ENCODE data around the gene EIF2D. TPM values are rescaled to one million over a fixed set of nuclear protein-coding genes. Genes with fewer than 3 reads are reported as not detected.

Gene EIF2D
- total and polyA plus RNA-seq, 9 of the 15 experiments (the other 6 are each of a cell fraction or from before 2014, with no cell fraction given), result 81.1 to 138 (median 93.9) TPM

GRCh38 chr1:206583707-206584648 is 28.3 kb downstream of the EIF2D start (continued):
- TF ChIP-seq, protein P1, sequence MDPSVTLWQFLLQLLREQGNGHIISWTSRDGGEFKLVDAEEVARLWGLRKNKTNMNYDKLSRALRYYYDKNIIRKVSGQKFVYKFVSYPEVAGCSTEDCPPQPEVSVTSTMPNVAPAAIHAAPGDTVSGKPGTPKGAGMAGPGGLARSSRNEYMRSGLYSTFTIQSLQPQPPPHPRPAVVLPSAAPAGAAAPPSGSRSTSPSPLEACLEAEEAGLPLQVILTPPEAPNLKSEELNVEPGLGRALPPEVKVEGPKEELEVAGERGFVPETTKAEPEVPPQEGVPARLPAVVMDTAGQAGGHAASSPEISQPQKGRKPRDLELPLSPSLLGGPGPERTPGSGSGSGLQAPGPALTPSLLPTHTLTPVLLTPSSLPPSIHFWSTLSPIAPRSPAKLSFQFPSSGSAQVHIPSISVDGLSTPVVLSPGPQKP (CRISPR knock-in tag; IDR thresholded peaks at IDR 0.05), result no peak
- peak; percentile 35; the same call in 1 of the 2 replicates for TF ChIP-seq MTA3 (IDR thresholded peaks at IDR 0.05; ENCODE audit: borderline replicate concordance)
- no peak for TF ChIP-seq ZNF77 (CRISPR knock-in tag; IDR thresholded peaks at IDR 0.05)
- no peak for TF ChIP-seq ZNF318 (IDR thresholded peaks at IDR 0.05; ENCODE audit: borderline replicate concordance in 1 of 2, low read depth in 1 of 2)
- no peak for TF ChIP-seq TOE1 (IDR thresholded peaks at IDR 0.05; ENCODE audit: borderline replicate concordance)
- no peak for TF ChIP-seq TOE1 (CRISPR knock-in tag; IDR thresholded peaks at IDR 0.05; ENCODE audit: borderline replicate concordance, low read depth)
- no peak for TF ChIP-seq THRAP3 (IDR thresholded peaks at IDR 0.05; ENCODE audit: borderline replicate concordance)
- no peak for TF ChIP-seq ETV5 (CRISPR knock-in tag; IDR thresholded peaks at IDR 0.05; ENCODE audit: low read depth)
- TF ChIP-seq BRF1 (IDR thresholded peaks at IDR 0.05; ENCODE audit: borderline replicate concordance, extremely low read depth, insufficient read length), result no peak
- TF ChIP-seq CC2D1A (IDR thresholded peaks at IDR 0.05), result peak; percentile 91
- TF ChIP-seq, protein P2, sequence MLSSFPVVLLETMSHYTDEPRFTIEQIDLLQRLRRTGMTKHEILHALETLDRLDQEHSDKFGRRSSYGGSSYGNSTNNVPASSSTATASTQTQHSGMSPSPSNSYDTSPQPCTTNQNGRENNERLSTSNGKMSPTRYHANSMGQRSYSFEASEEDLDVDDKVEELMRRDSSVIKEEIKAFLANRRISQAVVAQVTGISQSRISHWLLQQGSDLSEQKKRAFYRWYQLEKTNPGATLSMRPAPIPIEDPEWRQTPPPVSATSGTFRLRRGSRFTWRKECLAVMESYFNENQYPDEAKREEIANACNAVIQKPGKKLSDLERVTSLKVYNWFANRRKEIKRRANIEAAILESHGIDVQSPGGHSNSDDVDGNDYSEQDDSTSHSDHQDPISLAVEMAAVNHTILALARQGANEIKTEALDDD (IDR thresholded peaks at IDR 0.05), result no peak
- no peak for TF ChIP-seq NELFE (IDR thresholded peaks at IDR 0.05; ENCODE audit: insufficient read depth, insufficient read length)
- TF ChIP-seq HDAC8 (tag; IDR thresholded peaks at IDR 0.05), result no peak
- TF ChIP-seq ETV6 (IDR thresholded peaks at IDR 0.05; ENCODE audit: borderline replicate concordance in 1 of 2, low read depth in 2 of 2, low read length in 1 of 2), result no peak
- no peak for TF ChIP-seq ETV6 (CRISPR knock-in tag; IDR thresholded peaks at IDR 0.05; ENCODE audit: borderline replicate concordance)
- no peak for TF ChIP-seq ETV1 (tag; conservative IDR thresholded peaks at IDR 0.05; ENCODE audit: low read depth)
- no peak for TF ChIP-seq ZC3H8 (IDR thresholded peaks at IDR 0.05)
- TF ChIP-seq TRIM24 (IDR thresholded peaks at IDR 0.05), result no peak
